Vagina (tissue), 2 donors: ENCODE data around the gene ABHD12B.

Experiments used
- POLR2A ChIP-seq, 2 donors: fragments of 450-650 bp; IDR thresholded peaks; one replicate each; pipeline ENCODE4 v1.6.1; 2017; ENCODE audit warnings: antibody characterized with exemption in 2 of 2, mild to moderate bottlenecking in 2 of 2, moderate library complexity in 2 of 2
- POLR2AphosphoS5 ChIP-seq, 2 donors: sonication (generic); formaldehyde crosslinking; IDR thresholded peaks; one replicate each; pipeline ENCODE4 v1.9.0; 2017; ENCODE audit warnings: antibody characterized with exemption in 2 of 2, mild to moderate bottlenecking in 2 of 2, low read depth in 1 of 2; ENCODE audit not compliant: insufficient read depth in 1 of 2
- TF ChIP-seq, protein P1 (sequence below), 3 experiments: fragments of 450-650 bp in 2 of 3; fragments of 200-600 bp in 1 of 3; sonication (generic) in 1 of 3; IDR thresholded peaks; one replicate each; pipeline ENCODE4 v1.5.1; 2017 to 2019; ENCODE audit warnings: antibody characterized with exemption in 3 of 3, mild to moderate bottlenecking in 2 of 3, moderate library complexity in 2 of 3

DNA sequence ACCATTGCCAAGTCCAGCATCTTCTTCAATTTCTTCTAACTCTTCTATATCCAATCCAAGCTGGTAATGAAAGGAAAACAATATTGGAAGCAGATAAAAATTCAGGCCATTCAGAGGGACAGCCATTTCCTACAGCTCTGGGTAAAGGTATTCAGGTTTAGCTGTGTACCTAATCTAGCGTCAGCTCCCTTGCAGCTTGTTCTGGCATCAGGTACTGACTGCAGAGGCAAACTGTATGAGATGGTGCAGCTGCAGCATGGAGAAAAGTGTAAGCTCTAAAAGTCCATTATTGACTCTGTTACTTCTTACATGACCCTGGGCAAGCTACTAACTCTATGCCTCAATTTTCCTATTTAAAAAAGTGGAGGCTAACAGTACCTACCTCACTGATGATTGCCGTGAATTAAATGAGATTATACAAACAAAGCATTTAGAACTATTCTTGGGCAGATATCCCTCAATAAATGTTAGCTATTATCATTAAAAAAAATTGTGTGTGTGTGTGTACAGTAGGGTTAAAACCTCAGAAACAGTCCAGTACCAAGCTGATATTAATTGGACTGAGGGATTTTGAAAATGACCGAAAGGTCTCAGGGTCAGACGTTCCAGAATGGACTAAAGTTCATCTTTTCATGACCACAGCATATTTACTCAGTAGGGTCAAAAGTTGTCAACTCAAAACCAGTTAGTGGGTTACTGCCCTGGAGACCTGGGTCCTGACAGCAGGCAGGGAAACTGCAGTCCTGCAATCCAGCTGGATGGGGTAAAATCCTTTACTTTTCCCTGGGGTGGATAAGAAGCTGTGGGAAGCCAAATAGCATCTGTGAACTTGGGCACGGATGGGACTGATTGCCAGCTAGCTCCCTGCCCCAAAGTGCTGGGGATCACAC is 63.5 kb downstream of the ABHD12B start:
- TF ChIP-seq POLR2AphosphoS5 (IDR thresholded peaks at IDR 0.05; ENCODE audit: insufficient read depth in 1 of 2, low read depth in 1 of 2) (no peak), POLR2A (IDR thresholded peaks at IDR 0.05) (no peak)
- TF ChIP-seq, protein P1, sequence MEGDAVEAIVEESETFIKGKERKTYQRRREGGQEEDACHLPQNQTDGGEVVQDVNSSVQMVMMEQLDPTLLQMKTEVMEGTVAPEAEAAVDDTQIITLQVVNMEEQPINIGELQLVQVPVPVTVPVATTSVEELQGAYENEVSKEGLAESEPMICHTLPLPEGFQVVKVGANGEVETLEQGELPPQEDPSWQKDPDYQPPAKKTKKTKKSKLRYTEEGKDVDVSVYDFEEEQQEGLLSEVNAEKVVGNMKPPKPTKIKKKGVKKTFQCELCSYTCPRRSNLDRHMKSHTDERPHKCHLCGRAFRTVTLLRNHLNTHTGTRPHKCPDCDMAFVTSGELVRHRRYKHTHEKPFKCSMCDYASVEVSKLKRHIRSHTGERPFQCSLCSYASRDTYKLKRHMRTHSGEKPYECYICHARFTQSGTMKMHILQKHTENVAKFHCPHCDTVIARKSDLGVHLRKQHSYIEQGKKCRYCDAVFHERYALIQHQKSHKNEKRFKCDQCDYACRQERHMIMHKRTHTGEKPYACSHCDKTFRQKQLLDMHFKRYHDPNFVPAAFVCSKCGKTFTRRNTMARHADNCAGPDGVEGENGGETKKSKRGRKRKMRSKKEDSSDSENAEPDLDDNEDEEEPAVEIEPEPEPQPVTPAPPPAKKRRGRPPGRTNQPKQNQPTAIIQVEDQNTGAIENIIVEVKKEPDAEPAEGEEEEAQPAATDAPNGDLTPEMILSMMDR (IDR thresholded peaks at IDR 0.05) = no peak
